Duodenal mucosa (tissue), 2 donors: ENCODE results near the gene TMEM132A.
A peak's percentile ranks its signal among the peaks of the same experiment; 100 is the strongest.

Source experiments
- H3K27ac ChIP-seq: one replicate; pipeline ENCODE4 v1.7.0; 2013; ENCODE audit warnings: low read depth, low read length
- H3K27me3 ChIP-seq, 2 donors: one replicate each; pipeline ENCODE4 v1.7.0; 2013; ENCODE audit warnings: low read length in 2 of 2, control low read depth in 1 of 2; ENCODE audit not compliant: insufficient read depth in 2 of 2, control insufficient read depth in 1 of 2
- H3K36me3 ChIP-seq, 2 donors: one replicate each; pipeline ENCODE4 v1.7.0; 2013; ENCODE audit warnings: low read length in 2 of 2, control low read depth in 1 of 2; ENCODE audit not compliant: insufficient read depth in 2 of 2, control insufficient read depth in 1 of 2
- H3K4me1 ChIP-seq, 2 donors: one replicate each; pipeline ENCODE4 v1.7.0; 2013; ENCODE audit warnings: low read length in 2 of 2, control low read depth in 1 of 2; ENCODE audit not compliant: insufficient read depth in 2 of 2, control insufficient read depth in 1 of 2
- H3K4me3 ChIP-seq, 2 donors: one replicate each; pipeline ENCODE4 v1.7.0; 2013; ENCODE audit warnings: low read length in 2 of 2, low read depth in 1 of 2
- H3K9ac ChIP-seq, 2 donors: one replicate each; pipeline ENCODE4 v1.7.0; 2013; ENCODE audit warnings: low read length in 2 of 2, low read depth in 1 of 2
- H3K9me3 ChIP-seq, 2 donors: one replicate each; pipeline ENCODE4 v1.7.0; 2013; ENCODE audit warnings: low read length in 2 of 2, control low read depth in 1 of 2; ENCODE audit not compliant: control insufficient read depth in 1 of 2

TMEM132A gene

DNA sequence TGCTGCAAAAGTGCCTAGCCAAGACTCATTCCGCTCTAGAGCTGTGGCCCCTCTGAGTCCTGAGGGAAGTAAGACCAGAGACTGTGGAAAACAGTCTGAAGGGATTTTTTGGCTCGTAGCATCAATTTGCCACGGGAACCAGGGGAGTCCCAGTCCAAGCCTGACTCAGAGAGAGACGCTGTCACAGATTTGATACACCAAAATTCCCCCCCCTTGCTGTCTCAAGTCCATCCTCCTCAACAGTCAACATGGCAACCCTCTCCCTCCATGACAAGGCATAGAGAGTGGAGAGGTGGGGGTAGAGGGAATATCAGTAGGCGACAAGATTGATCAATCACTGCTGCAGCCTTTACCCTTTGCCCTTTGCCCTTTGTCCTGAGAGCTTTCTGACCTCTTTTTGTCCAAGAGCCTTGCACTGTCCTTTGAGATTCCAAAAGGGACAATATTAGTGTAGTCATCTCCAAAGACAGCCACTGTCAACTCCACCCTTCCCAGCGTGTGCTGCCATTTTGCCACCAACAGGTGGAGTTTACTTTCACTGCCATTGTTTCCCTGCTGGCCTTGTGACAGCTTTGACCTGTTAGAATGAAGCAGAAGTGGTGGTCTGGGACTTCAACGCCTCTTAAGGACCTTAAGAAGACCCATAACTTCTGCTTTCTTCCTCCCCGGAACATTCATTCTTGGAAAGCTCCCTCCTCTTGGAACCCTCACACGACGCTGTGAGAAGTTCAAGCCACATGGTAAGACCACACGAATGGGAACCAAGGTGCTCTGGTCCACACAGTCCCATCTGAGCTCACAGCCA lies 20.4 kb downstream of the TMEM132A start:
- Histone ChIP-seq H3K4me1 (peaks cover 0 to 3% of the 10 kb centered on the region in 2 donors), H3K9ac (no peak overlapping the region), H3K9me3 (no peaks in the 10 kb centered on the region), H3K36me3 (peaks cover 5 to 18% of the 10 kb centered on the region in 2 donors), H3K27ac (no peak overlapping the region), H3K4me3 (no peak overlapping the region), H3K27me3 (no peaks in the 10 kb centered on the region)

DNA sequence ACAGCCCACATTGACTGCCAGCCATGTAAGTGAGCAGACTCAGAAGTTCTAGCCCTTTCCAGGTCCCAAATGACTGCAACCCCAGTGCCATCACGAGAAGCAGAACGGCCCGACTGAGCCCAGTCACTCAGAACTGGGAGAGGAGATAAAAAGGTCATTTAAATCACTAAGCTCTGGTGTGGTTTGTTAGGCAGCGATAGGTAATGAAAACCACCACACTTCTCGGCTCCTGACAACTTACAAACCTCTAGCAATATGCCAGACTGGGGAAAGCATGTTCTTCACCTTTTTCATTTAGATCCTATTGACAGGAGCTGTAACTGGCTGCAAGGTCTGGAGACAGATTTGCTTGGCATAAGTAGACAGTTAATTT lies 21.0 kb downstream of the TMEM132A start:
- Histone ChIP-seq H3K9me3 (no peaks in the 10 kb centered on the region), H3K27ac (no peak overlapping the region), H3K9ac (no peak overlapping the region), H3K36me3 (peaks cover 5 to 14% of the 10 kb centered on the region in 2 donors), H3K27me3 (no peaks in the 10 kb centered on the region), H3K4me1 (peaks cover 0 to 3% of the 10 kb centered on the region in 2 donors), H3K4me3 (no peak overlapping the region)

DNA sequence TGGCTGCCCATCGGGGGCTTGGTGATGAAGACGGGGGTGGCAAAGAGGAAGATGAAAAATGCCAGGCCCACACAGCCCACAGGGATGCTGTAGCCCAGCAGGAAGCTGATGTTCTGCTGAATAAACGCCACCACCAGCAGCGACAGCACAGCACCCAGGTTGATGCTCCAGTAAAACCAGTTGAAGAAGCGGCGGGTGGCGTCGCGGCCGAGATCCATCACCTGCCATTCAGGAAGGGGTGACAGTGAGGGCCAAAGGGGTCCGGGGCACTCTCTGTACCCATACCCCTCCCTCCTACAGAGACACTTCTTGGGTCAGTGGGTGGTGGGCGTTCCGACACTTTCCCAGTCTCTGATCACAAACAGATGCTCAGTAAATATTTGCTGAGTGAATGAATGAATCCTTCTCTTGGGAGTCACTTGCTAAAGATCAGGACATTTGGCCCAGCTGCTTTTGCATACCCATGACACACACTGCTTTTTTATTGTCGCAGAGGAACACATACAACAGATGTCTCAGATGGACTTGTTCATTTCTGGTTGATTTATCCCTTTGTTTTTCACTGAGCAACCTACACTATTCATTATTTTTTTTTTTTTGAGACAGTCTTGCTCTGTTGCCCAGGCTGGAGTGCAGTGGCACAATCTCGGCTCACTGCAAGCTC lies 22.5 kb downstream of the TMEM132A start:
- Histone ChIP-seq H3K27me3 (no peaks in the 10 kb centered on the region), H3K4me3 (no peak overlapping the region), H3K9me3 (no peaks in the 10 kb centered on the region), H3K9ac (no peak overlapping the region), H3K27ac (no peak overlapping the region), H3K4me1 (peaks cover 0 to 5% of the 10 kb centered on the region in 2 donors), H3K36me3 (peaks cover 3 to 5% of the 10 kb centered on the region in 2 donors)

DNA sequence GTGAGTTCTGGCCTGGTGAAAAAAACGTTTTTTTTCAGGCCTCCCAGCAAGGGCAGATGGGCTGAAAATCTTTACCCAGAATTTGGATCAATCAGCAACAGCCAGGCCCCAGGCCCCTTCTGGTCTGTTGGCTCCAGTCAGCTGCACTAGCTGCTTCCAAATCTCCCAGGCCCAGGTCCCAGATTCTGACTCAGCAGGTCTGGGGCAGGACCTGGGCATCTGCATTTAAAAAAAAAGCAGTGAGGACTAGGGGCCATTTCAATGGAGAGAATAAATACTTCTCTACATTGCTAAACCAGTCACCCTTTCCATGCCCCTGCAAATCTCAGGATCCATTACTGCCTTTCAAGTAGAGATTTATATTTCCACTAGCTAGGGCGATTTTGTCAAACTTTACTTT lies 23.4 kb downstream of the TMEM132A start:
- Histone ChIP-seq H3K9me3 (no peaks in the 10 kb centered on the region), H3K27ac (no peak overlapping the region), H3K4me3 (no peak overlapping the region), H3K36me3 (no peaks in the 10 kb centered on the region), H3K4me1 (peaks cover 0 to 9% of the 10 kb centered on the region in 2 donors), H3K27me3 (no peaks in the 10 kb centered on the region), H3K9ac (no peak overlapping the region)

DNA sequence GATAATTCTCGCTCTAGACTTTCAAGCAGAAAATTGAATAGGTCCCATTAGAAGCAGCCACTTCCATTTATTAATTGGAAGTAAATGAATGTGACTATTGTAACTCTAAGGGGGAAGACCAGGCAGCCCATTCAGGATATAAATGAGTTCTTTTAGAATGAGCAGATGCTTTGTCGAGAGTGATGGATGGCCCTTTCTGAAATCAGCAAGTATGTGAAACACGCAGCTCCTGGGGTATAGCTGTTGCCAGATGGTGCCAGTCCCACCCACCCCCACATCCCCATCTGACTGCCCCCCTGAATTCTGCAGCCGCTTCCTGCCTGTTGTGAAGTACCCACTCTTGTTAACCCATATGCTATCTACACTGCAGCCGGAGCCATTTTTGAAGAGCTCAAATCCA lies 24.0 kb downstream of the TMEM132A start:
- Histone ChIP-seq H3K36me3 (no peaks in the 10 kb centered on the region), H3K4me3 (peak overlapping the region in 1 of 2 donors; percentile 1), H3K27ac (no peak overlapping the region), H3K4me1 (peaks cover 0 to 12% of the 10 kb centered on the region in 2 donors), H3K9ac (no peak overlapping the region), H3K27me3 (no peaks in the 10 kb centered on the region), H3K9me3 (no peaks in the 10 kb centered on the region)

DNA sequence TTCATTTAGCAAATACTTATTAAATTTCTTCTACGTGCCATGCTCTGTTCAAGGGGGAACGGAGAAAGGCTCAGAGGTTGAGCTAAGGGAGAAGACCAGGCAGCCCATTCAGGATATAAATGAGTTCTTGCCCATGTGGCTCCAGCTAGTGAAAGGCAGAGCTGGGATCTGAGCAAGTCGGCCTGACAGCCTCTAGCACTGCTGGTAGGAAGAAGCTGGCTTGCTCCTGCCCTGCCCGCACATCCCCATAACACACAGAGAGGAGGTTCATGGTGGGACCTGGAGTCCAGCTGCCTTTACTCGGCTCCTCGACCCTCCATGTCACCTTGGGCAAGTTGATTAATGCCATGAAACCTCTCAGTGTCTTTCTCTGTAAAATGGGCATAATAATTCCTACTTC lies 25.8 kb downstream of the TMEM132A start:
- H3K9ac ChIP-seq: no peak overlapping the region

DNA sequence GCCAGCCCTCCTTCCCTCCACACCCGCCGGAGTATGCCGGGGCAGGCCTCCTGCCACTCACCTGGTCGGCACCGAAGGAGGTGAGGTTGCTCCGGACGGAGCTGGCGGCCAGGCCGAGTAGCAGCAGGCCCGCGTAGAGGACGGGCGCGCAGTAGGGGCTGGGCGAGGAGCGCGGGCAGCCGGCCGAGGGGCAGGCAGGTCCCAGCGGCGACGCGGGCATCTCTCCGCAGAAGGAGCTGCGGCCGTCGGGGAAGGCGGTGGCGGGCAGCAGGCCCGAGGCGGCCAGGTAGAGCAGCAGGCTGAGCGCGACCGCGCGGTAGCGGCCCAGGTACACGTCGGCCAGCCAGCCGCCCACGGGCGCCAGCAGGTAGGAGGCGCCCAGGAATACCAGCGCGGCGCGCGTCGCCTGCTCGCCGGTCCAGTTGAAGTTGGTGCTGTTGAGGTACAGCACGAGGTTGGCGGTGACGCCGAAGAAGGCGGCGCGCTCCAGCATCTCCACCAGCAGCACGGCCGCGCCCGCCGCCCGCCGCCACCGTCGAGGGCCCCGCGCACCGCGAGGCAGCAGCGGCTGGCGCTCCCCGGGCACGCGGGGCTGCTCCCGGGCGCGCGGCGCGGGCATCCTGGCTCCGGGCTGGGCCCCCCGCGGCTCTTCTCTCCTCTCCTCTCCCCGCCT lies 26.8 kb downstream of the TMEM132A start:
- Histone ChIP-seq H3K4me3 (peak overlapping the region; percentile 61 to 81), H3K27me3 (no peaks in the 10 kb centered on the region), H3K9me3 (no peaks in the 10 kb centered on the region), H3K36me3 (no peaks in the 10 kb centered on the region), H3K27ac (peak overlapping the region; percentile 51), H3K4me1 (peaks cover 0 to 12% of the 10 kb centered on the region in 2 donors), H3K9ac (peak overlapping the region in 1 of 2 donors; percentile 48)

More for the DNA sequence above, 25.8 kb downstream of the TMEM132A start:
- H3K4me3 ChIP-seq: peak overlapping the region in 1 of 2 donors; percentile 37
- no peak overlapping the region for H3K27ac ChIP-seq
- no peaks in the 10 kb centered on the region for H3K9me3 ChIP-seq
- H3K27me3 ChIP-seq: no peaks in the 10 kb centered on the region
- no peaks in the 10 kb centered on the region for H3K36me3 ChIP-seq
- H3K4me1 ChIP-seq: peaks cover 0 to 12% of the 10 kb centered on the region in 2 donors

DNA sequence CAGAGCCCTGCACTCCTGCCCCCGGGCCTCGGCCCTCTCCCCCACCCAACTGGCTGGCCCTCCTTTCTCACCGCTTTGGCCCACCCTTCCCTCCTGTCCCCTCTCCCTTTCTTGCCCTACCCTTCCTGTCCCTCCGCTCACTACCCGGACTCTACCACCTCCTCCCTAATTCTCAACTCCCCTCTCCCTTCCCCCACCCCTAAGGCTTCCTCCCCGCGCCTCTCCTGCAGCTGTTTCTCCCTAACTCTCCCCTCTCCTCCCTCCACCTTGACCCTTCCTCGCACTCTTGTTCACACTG lies 27.3 kb downstream of the TMEM132A start:
- Histone ChIP-seq H3K4me3 (peak overlapping the region; percentile 61 to 81), H3K9me3 (no peaks in the 10 kb centered on the region), H3K36me3 (no peaks in the 10 kb centered on the region), H3K4me1 (peaks cover 0 to 12% of the 10 kb centered on the region in 2 donors), H3K9ac (peak overlapping the region; percentile 48 to 55), H3K27ac (peak overlapping the region; percentile 51), H3K27me3 (no peaks in the 10 kb centered on the region)

DNA sequence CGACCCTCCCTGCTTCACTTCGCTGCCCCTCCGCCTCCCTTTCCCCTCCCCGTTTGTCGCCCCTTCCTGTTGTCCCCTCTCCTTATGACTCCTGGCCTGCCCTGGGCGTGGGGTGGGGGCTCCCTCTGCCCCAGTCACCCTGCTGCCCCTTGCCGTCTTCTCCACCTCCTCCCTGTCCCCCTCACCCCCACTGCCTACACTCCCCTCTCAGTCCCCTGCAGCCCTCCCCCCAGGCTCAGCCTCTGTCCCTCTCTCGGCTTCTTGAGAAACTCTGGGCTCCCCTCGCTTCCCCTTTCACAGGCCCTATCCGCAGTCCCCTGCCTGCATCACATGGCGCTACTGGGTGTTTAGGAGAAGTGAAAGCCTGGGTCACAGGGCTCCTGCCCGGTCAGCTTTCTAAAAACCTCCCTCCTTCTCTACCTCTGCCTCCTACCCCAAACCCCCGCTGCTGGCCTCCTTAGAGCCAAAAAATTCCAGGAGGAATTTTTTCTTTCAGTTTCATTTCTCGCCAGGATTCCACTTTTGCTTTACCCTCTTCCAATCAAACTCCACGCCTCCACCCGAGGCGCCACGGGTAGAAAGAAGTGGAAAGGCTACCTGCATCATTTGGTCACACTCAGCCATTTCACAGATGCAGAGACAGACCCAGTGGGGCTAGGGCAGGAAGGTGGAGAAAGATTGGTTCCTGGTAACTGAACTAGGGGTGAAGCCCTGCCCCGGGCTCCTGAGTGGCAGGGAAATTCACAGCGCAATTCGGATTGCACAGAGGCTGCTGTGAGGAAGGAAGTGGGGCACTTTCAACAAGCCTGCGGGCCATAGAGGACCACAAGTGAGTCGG lies 27.9 kb downstream of the TMEM132A start, which contains the start of gene SLC15A3:
Gene SLC15A3 (minus strand): TSS at position 273 of the 838 bp plus-strand sequence. CDS start 625 bp downstream, outside the sequence.
- Histone ChIP-seq H3K36me3 (no peaks in the 10 kb centered on the region), H3K9me3 (no peaks in the 10 kb centered on the region), H3K9ac (peak within 1 kb of the TSS; percentile 48 to 55), H3K27ac (peak within 1 kb of the TSS; percentile 51), H3K27me3 (no peaks in the 10 kb centered on the region), H3K4me1 (peaks cover 0 to 12% of the 10 kb centered on the region in 2 donors), H3K4me3 (peak within 1 kb of the TSS; percentile 61 to 81)
